Measurements from ENCODE around the gene MKRN2.
A peak's percentile ranks its signal among the peaks of the same experiment; 100 is the strongest.
"Not testable (repeated sequence)": the region's sequence is repeated elsewhere in the genome, so short reads cannot be mapped to it uniquely, and the experiment has no call there.

MKRN2 gene

GRCh38 chr3:12591456-12591855 lies 34.6 kb downstream of the MKRN2 start:
- DNase-seq = no peak

- no peak for DNase-seq
These were observed 35.3 kb downstream of the MKRN2 start for GRCh38 chr3:12591997-12592715.

- DNase-seq = no peak
These were observed 36.6 kb downstream of the MKRN2 start for GRCh38 chr3:12593473-12593872.

GRCh38 chr3:12598890-12599289 lies 42.0 kb downstream of the MKRN2 start:
- DNase-seq = no peak

GRCh38 chr3:12601072-12601471 lies 44.2 kb downstream of the MKRN2 start:
- DNase-seq = no peak

- DNase-seq = no peak
These were observed 47.1 kb downstream of the MKRN2 start for GRCh38 chr3:12603969-12604368.

- peak; percentile 55 for DNase-seq
These were observed 51.5 kb downstream of the MKRN2 start for GRCh38 chr3:12608376-12608775.

GRCh38 chr3:12611117-12611516 lies 54.2 kb downstream of the MKRN2 start:
- no peak for DNase-seq

GRCh38 chr3:12612514-12613226 lies 55.8 kb downstream of the MKRN2 start:
- no peak for DNase-seq

GRCh38 chr3:12613250-12613649 lies 56.4 kb downstream of the MKRN2 start:
- peak; percentile 12 for DNase-seq

GRCh38 chr3:12615266-12615665 lies 58.4 kb downstream of the MKRN2 start:
- DNase-seq = peak; percentile 49

GRCh38 chr3:12618426-12618825 lies 61.5 kb downstream of the MKRN2 start:
- DNase-seq = no peak

GRCh38 chr3:12620305-12620704 lies 63.4 kb downstream of the MKRN2 start:
- no peak for DNase-seq

- no peak for DNase-seq
These were observed 63.8 kb downstream of the MKRN2 start for GRCh38 chr3:12620729-12621128.

- no peak for DNase-seq
These were observed 65.4 kb downstream of the MKRN2 start for GRCh38 chr3:12622335-12622734.

- DNase-seq = no peak
These were observed 67.2 kb downstream of the MKRN2 start for GRCh38 chr3:12624056-12624455.

- DNase-seq = not testable (repeated sequence)
These were observed 68.1 kb downstream of the MKRN2 start for GRCh38 chr3:12624964-12625363.

- DNase-seq = peak; percentile 15
These were observed 70.5 kb downstream of the MKRN2 start for GRCh38 chr3:12627370-12627769.

- DNase-seq = no peak
These were observed 71.9 kb downstream of the MKRN2 start for GRCh38 chr3:12628813-12629212.

GRCh38 chr3:12629560-12629959 lies 72.7 kb downstream of the MKRN2 start:
- no peak for DNase-seq

- no peak for DNase-seq
These were observed 73.4 kb downstream of the MKRN2 start for GRCh38 chr3:12630292-12630691.

- not testable (repeated sequence) for DNase-seq
These were observed 74.0 kb downstream of the MKRN2 start for GRCh38 chr3:12630843-12631242.

- no peak for DNase-seq
These were observed 75.6 kb downstream of the MKRN2 start for GRCh38 chr3:12632523-12632922.

- no peak for DNase-seq
These were observed 76.2 kb downstream of the MKRN2 start for GRCh38 chr3:12633108-12633507.

Data from activated CD4-positive, alpha-beta T cell treated with anti-CD3 and anti-CD28 coated beads, Interleukin-10, Interleukin-2, amounts not matched to agents 100 ng/mL and 50 ng/mL, durations not matched to agents 16 hours and 8 hours (primary cell).